ENCODE data around the gene MUSTN1.
A peak's percentile ranks its signal among the peaks of the same experiment; 100 is the strongest.

MUSTN1 gene

GRCh38 chr3:52851348-52851747 lies 16.5 kb upstream of the MUSTN1 start:
- peak; percentile 64 for DNase-seq (ENCODE audit: low read depth)

GRCh38 chr3:52849656-52850055 lies 14.8 kb upstream of the MUSTN1 start:
- DNase-seq (ENCODE audit: low read depth): no peak

- peak; percentile 65 for DNase-seq (ENCODE audit: low read depth)
Measured at GRCh38 chr3:52848617-52849016, 13.8 kb upstream of the MUSTN1 start.

- DNase-seq (ENCODE audit: low read depth): no peak
Measured at GRCh38 chr3:52847726-52848125, 12.9 kb upstream of the MUSTN1 start.

GRCh38 chr3:52847241-52847640 lies 12.4 kb upstream of the MUSTN1 start:
- DNase-seq (ENCODE audit: low read depth): no peak

GRCh38 chr3:52846432-52846965 lies 11.7 kb upstream of the MUSTN1 start:
- DNase-seq (ENCODE audit: low read depth): no peak

- DNase-seq (ENCODE audit: low read depth): no peak
Measured at GRCh38 chr3:52845691-52846431, 11.0 kb upstream of the MUSTN1 start.

- DNase-seq (ENCODE audit: low read depth): no peak
Measured at GRCh38 chr3:52845157-52845556, 10.3 kb upstream of the MUSTN1 start.

- no peak for DNase-seq (ENCODE audit: low read depth)
Measured at GRCh38 chr3:52844290-52844975, 9.6 kb upstream of the MUSTN1 start.

GRCh38 chr3:52843881-52844280 lies 9.1 kb upstream of the MUSTN1 start:
- no peak for DNase-seq (ENCODE audit: low read depth)

- DNase-seq (ENCODE audit: low read depth): no peak
Measured at GRCh38 chr3:52843108-52843865, 8.5 kb upstream of the MUSTN1 start.

- no peak for DNase-seq (ENCODE audit: low read depth)
Measured at GRCh38 chr3:52842424-52842823, 7.6 kb upstream of the MUSTN1 start.

- no peak for DNase-seq (ENCODE audit: low read depth)
Measured at GRCh38 chr3:52841981-52842340, 7.1 kb upstream of the MUSTN1 start.

GRCh38 chr3:52841211-52841980 lies 6.6 kb upstream of the MUSTN1 start:
- DNase-seq (ENCODE audit: low read depth): no peak

GRCh38 chr3:52839892-52840545 lies 5.2 kb upstream of the MUSTN1 start:
- peak; percentile 34 for DNase-seq (ENCODE audit: low read depth)

- no peak for DNase-seq (ENCODE audit: low read depth)
Measured at GRCh38 chr3:52839268-52839575, 4.4 kb upstream of the MUSTN1 start.

- DNase-seq (ENCODE audit: low read depth): no peak
Measured at GRCh38 chr3:52838561-52839267, 3.9 kb upstream of the MUSTN1 start.

- DNase-seq (ENCODE audit: low read depth): no peak
Measured at GRCh38 chr3:52836986-52837385, 2.2 kb upstream of the MUSTN1 start.

- DNase-seq (ENCODE audit: low read depth): no peak
Measured at GRCh38 chr3:52836471-52836845, 1.6 kb upstream of the MUSTN1 start.

- no peak for DNase-seq (ENCODE audit: low read depth)
Measured at GRCh38 chr3:52835766-52836470, 1.1 kb upstream of the MUSTN1 start.
